Thyroid gland (tissue), 4 donors: ENCODE measurements around the gene ARHGEF4.

Experiments
- POLR2A ChIP-seq, 2 donors: fragments of 450-650 bp; IDR thresholded peaks; one replicate each; pipeline ENCODE4 v1.6.1; 2017; ENCODE audit warnings: antibody characterized with exemption in 2 of 2, mild to moderate bottlenecking in 2 of 2, moderate library complexity in 1 of 2
- TF ChIP-seq, protein P1 (sequence below), 6 experiments: fragments of 200-600 bp in 3 of 6; fragments of 450-650 bp in 3 of 6; sonication (generic) in 3 of 6; IDR thresholded peaks; one replicate each; pipeline ENCODE4 v1.5.1; 2016 to 2019; ENCODE audit warnings: antibody characterized with exemption in 6 of 6, mild to moderate bottlenecking in 2 of 6, inconsistent platforms in 1 of 6, moderate library complexity in 1 of 6

DNA sequence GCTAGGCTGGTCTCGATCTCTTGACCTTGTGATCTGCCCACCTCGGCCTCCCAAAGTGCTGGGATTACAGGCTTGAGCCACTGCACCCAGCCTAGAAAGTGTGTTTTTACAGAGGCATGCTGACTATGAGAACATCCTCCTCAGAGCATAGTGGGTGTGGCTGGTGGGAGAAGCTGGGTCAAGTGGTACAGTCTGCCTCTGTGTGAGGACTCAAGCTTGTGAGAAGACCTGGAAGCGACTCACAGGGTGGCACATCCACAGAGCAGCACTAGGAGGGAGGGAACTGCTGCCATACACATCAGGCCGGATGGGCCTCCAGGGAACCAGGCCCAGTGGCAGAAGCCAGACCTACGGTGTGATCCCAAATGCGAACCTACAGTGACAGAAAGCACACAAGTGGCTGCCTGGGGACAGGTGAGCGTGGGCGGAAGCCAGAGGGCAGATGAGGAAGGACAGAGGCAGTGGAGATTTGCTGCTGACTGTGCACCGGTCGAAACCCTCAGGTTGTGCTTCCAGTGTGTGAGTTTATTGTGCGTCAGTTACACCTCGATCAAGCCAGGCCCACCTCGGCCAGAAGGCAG is 8.9 kb downstream of the ARHGEF4 start:
- TF ChIP-seq POLR2A (IDR thresholded peaks at IDR 0.05): no peak
- TF ChIP-seq, protein P1, sequence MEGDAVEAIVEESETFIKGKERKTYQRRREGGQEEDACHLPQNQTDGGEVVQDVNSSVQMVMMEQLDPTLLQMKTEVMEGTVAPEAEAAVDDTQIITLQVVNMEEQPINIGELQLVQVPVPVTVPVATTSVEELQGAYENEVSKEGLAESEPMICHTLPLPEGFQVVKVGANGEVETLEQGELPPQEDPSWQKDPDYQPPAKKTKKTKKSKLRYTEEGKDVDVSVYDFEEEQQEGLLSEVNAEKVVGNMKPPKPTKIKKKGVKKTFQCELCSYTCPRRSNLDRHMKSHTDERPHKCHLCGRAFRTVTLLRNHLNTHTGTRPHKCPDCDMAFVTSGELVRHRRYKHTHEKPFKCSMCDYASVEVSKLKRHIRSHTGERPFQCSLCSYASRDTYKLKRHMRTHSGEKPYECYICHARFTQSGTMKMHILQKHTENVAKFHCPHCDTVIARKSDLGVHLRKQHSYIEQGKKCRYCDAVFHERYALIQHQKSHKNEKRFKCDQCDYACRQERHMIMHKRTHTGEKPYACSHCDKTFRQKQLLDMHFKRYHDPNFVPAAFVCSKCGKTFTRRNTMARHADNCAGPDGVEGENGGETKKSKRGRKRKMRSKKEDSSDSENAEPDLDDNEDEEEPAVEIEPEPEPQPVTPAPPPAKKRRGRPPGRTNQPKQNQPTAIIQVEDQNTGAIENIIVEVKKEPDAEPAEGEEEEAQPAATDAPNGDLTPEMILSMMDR (IDR thresholded peaks at IDR 0.05): no peak
